ENCODE results near the gene ADAM10. TPM values are rescaled to one million over a fixed set of nuclear protein-coding genes. Genes with fewer than 3 reads are reported as not detected.

The ADAM10 gene
- total RNA-seq, 3 donors from 2014 or later = 53.8 to 113 (median 78.3) TPM

DNA sequence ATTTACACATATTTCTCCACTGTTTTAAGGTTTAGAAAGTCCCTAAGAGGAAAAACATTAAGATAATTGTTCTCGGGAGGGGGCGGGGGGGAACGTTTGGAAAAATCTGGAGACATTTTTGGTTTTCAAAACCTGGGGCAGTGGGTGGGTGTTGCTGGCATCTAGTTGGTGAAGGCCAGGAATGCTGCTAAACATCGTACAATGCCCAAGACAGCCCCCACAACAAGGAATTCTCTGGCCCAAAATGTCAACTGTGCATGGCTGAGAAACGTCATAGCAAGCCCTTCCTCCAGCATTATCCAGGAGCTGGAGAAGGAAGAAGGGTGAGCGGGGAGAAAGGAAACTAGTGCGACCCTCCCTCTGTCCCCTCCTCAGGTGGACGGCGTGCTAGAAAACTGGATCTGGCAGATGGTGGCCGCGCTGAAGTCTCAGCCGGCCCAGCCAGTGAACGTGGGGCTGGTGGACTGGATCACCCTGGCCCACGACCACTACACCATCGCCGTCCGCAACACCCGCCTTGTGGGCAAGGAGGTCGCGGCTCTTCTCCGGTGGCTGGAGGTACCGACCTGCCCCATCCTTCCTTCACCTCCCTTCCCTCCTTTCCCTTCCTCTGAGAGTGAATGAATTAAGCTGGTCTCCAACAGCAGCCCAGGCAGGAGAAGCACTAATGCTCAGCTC is 208.0 kb downstream of the ADAM10 start:
- intact Hi-C loops (cut with DNase I; ENCODE audit: low total_unique reads) = no loop called here
- no peak for DNase-seq (ENCODE audit: low spot score in 2 of 2)
- Histone ChIP-seq H3K27me3 (no peaks in the 10 kb centered on the region), H3K36me3 (no peaks in the 10 kb centered on the region), H3K27ac (peak overlapping the region; percentile 41 to 58), H3K4me1 (no peaks in the 10 kb centered on the region), H3K9me3 (no peaks in the 10 kb centered on the region), H3K4me3 (no peak overlapping the region)
- TF ChIP-seq POLR2AphosphoS5 (IDR thresholded peaks at IDR 0.05) = no peak
- TF ChIP-seq, protein P1, sequence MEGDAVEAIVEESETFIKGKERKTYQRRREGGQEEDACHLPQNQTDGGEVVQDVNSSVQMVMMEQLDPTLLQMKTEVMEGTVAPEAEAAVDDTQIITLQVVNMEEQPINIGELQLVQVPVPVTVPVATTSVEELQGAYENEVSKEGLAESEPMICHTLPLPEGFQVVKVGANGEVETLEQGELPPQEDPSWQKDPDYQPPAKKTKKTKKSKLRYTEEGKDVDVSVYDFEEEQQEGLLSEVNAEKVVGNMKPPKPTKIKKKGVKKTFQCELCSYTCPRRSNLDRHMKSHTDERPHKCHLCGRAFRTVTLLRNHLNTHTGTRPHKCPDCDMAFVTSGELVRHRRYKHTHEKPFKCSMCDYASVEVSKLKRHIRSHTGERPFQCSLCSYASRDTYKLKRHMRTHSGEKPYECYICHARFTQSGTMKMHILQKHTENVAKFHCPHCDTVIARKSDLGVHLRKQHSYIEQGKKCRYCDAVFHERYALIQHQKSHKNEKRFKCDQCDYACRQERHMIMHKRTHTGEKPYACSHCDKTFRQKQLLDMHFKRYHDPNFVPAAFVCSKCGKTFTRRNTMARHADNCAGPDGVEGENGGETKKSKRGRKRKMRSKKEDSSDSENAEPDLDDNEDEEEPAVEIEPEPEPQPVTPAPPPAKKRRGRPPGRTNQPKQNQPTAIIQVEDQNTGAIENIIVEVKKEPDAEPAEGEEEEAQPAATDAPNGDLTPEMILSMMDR (IDR thresholded peaks at IDR 0.05) = no peak
- no peak for TF ChIP-seq POLR2A (IDR thresholded peaks at IDR 0.05)

DNA sequence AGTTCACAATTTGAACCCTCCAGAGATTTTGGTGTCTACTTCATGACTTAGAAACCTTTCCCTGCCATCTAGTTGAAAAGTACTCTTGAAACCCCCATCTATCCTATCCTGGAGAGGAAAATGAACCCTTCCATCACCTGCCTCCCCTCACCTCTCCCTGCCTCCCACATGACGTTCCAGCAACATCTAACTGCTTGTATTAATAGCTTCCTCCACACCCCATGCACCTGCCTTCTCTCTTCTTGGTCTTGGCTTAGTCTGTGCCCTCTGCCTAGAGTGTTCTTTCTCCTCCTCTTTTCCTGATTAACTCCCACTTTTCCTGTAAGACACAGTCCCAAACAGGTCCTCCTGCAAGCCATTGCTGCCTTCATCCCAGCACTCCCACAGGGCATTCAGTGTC is 210.0 kb downstream of the ADAM10 start:
- no peaks in the 10 kb centered on the region for H3K9me3 ChIP-seq
- H3K4me1 ChIP-seq = no peaks in the 10 kb centered on the region
- H3K4me3 ChIP-seq = no peak overlapping the region
- H3K27ac ChIP-seq = no peak overlapping the region
- TF ChIP-seq, protein P1 (IDR thresholded peaks at IDR 0.05) = no peak
- no peak for TF ChIP-seq POLR2AphosphoS5 (IDR thresholded peaks at IDR 0.05)
- TF ChIP-seq POLR2A (IDR thresholded peaks at IDR 0.05) = no peak
- no peaks in the 10 kb centered on the region for H3K27me3 ChIP-seq
- intact Hi-C loops (cut with DNase I; ENCODE audit: low total_unique reads) = no loop called here
- no peak for DNase-seq (ENCODE audit: low spot score in 2 of 2)
- no peaks in the 10 kb centered on the region for H3K36me3 ChIP-seq

DNA sequence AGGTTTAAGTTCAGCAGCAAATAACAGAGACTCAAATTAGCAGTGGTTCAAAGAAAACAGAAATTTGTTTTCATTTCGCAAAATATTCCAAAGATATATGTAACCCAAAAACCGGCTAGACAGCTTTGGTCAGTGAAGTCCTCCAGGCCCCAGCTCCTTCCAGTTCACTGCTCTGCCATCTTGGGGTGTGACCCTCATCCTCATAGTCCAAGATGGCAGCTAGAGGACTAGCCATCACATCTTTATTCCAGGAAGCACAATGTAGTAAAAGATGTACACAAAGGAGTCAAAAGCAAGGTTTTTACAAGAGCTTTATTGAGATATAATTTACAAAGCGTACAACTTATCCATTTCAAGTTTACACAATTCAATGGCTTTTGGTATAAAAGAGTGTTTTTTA is 210.6 kb downstream of the ADAM10 start:
- no peak for DNase-seq (ENCODE audit: low spot score in 2 of 2)

More for the DNA sequence above, 210.6 kb downstream of the ADAM10 start:
- TF ChIP-seq, protein P1 (IDR thresholded peaks at IDR 0.05) = no peak
- Histone ChIP-seq H3K27me3 (no peaks in the 10 kb centered on the region), H3K27ac (no peak overlapping the region), H3K9me3 (no peaks in the 10 kb centered on the region), H3K4me3 (no peak overlapping the region), H3K36me3 (no peaks in the 10 kb centered on the region), H3K4me1 (no peaks in the 10 kb centered on the region)
- intact Hi-C loops (cut with DNase I; ENCODE audit: low total_unique reads) = no loop called here

Other genes with a start within 250 kb of the ADAM10 start
- gene MINDY2, start 21.6 kb upstream of the ADAM10 start, total RNA-seq = 10 to 100 TPM; 11.8 to 22.5 (median 17.7) TPM
- gene SLTM, start 184.0 kb upstream of the ADAM10 start, total RNA-seq = 100 to 1,000 TPM; 102 to 195 (median 163) TPM
- 10 to 100 TPM; 18.4 to 36.9 (median 27.9) TPM for gene RNF111, start 238.0 kb upstream of the ADAM10 start, total RNA-seq

Measured in breast epithelium (tissue), 4 donors.